Body of pancreas (tissue), 4 donors: ENCODE results near the gene ASPHD2. TPM values are rescaled to one million over a fixed set of nuclear protein-coding genes. Genes with fewer than 3 reads are reported as not detected.

Experiments
- ATAC-seq: fragments of 150-250 bp; one replicate; pipeline ENCODE4 v1.9.1; 2016
- DNase-seq, 4 donors: peaks; one replicate each; pipeline ENCODE4 v3.0.0-alpha.2; 2019
- H3K27ac ChIP-seq, 4 donors: fragments of 200-600 bp; sonication (generic); 1 replicate in 3 of 4; 2 replicates in 1 of 4; pipeline versions ENCODE4 v1.5.1 to v1.6.1; 2016 to 2019; ENCODE audit warnings: mild to moderate bottlenecking in 1 of 4, mixed read lengths in 1 of 4, moderate library complexity in 1 of 4
- H3K27me3 ChIP-seq, 2 donors: fragments of 200-600 bp; sonication (generic); one replicate each; pipeline ENCODE4 v1.6.0; 2016; ENCODE audit warnings: mild to moderate bottlenecking in 1 of 2
- H3K36me3 ChIP-seq, 2 donors: fragments of 200-600 bp; sonication (generic); replicated peaks in 1 of 2; 2 replicates each; pipeline ENCODE4 v1.5.1; 2016; ENCODE audit warnings: low read depth in 2 of 2; ENCODE audit not compliant: insufficient read depth in 1 of 2
- H3K4me1 ChIP-seq: fragments of 200-600 bp; sonication (generic); one replicate; pipeline ENCODE4 v1.6.0; 2016
- H3K4me3 ChIP-seq, 2 donors: fragments of 200-600 bp; sonication (generic); 1 replicate in 1 of 2; 2 replicates in 1 of 2; pipeline ENCODE4 v1.5.1; 2016 to 2019
- H3K9me3 ChIP-seq, 3 donors: fragments of 200-600 bp; sonication (generic); 1 replicate in 2 of 3; 2 replicates in 1 of 3; pipeline ENCODE4 v1.5.1; 2016
- CTCF ChIP-seq, 7 experiments: fragments of 450-650 bp in 4 of 7; fragments of 200-600 bp in 3 of 7; sonication (generic) in 3 of 7; IDR thresholded peaks; one replicate each; pipeline ENCODE4 v1.5.1; 2016 to 2019; ENCODE audit warnings: antibody characterized with exemption in 7 of 7
- POLR2A ChIP-seq, 3 donors: fragments of 450-650 bp; IDR thresholded peaks; one replicate each; pipeline ENCODE4 v1.6.1; 2016; ENCODE audit warnings: antibody characterized with exemption in 3 of 3, mild to moderate bottlenecking in 2 of 3
- WGBS, 2 donors: methylation state at CpG; one replicate each; pipeline ENCODE4 v1.1.5; 2017; 5-methylcytosine and 5-hydroxymethylcytosine counted together
- intact Hi-C: fragments of 100-400 bp; cut with DNase I; formaldehyde crosslinking; loops from one replicate; pipeline ENCODE4 v1.15.1; 2023
- total RNA-seq, 2 donors: library from RNA; depleted of rRNA; stranded (reverse); fragments of >200 nt; gene quantifications; one replicate each; pipeline ENCODE4 v1.1.0, GENCODE V29; 2016

The ASPHD2 gene
- total RNA-seq, 2 donors from 2014 or later: 0.33 to 1.6 TPM

- Histone ChIP-seq H3K9me3 (no peaks in the 10 kb centered on the region), H3K4me1 (no peaks in the 10 kb centered on the region), H3K36me3 (no peaks in the 10 kb centered on the region), H3K27ac (no peak overlapping the region), H3K27me3 (no peaks in the 10 kb centered on the region), H3K4me3 (no peak overlapping the region)
- ATAC-seq (no peak), DNase-seq (no peak)
- intact Hi-C loops: no loop called here
- WGBS, 2 donors: 61 to 65% methylated on average over 3 of the region's 3 CpGs
- TF ChIP-seq CTCF (IDR thresholded peaks at IDR 0.05) (no peak), POLR2A (IDR thresholded peaks at IDR 0.05) (no peak)
Measured at GRCh38 chr22:26389125-26389524, 39.9 kb upstream of the ASPHD2 start.

GRCh38 chr22:26391091-26391490 lies 38.0 kb upstream of the ASPHD2 start:
- Histone ChIP-seq H3K4me3 (no peak overlapping the region), H3K9me3 (no peaks in the 10 kb centered on the region), H3K4me1 (no peaks in the 10 kb centered on the region), H3K27me3 (no peaks in the 10 kb centered on the region), H3K27ac (no peak overlapping the region), H3K36me3 (no peaks in the 10 kb centered on the region)
- DNase-seq (no peak), ATAC-seq (no peak)
- intact Hi-C loops: no loop called here
- 88 to 91% methylated on average over 1 of the region's 1 CpG for WGBS, 2 donors
- no peak for TF ChIP-seq CTCF (IDR thresholded peaks at IDR 0.05)
- no peak for TF ChIP-seq POLR2A (IDR thresholded peaks at IDR 0.05)

- H3K27me3 ChIP-seq: no peaks in the 10 kb centered on the region
- DNase-seq: no peak
- ATAC-seq: no peak
- no peak overlapping the region for H3K4me3 ChIP-seq
- no peaks in the 10 kb centered on the region for H3K9me3 ChIP-seq
- 70 to 79% methylated on average over 2 of the region's 2 CpGs for WGBS, 2 donors
- TF ChIP-seq POLR2A (IDR thresholded peaks at IDR 0.05) (no peak), CTCF (IDR thresholded peaks at IDR 0.05) (no peak)
- H3K36me3 ChIP-seq: no peaks in the 10 kb centered on the region
- intact Hi-C loops: no loop called here
- H3K4me1 ChIP-seq: no peaks in the 10 kb centered on the region
- H3K27ac ChIP-seq: no peak overlapping the region
Measured at GRCh38 chr22:26391623-26392022, 37.4 kb upstream of the ASPHD2 start.

- WGBS, 2 donors: 42 to 52% methylated on average over 2 of the region's 2 CpGs
- Histone ChIP-seq H3K36me3 (no peaks in the 10 kb centered on the region), H3K27me3 (no peaks in the 10 kb centered on the region), H3K27ac (no peak overlapping the region), H3K4me1 (no peaks in the 10 kb centered on the region), H3K9me3 (no peaks in the 10 kb centered on the region), H3K4me3 (no peak overlapping the region)
- ATAC-seq (no peak), DNase-seq (no peak)
- TF ChIP-seq POLR2A (IDR thresholded peaks at IDR 0.05): no peak
- TF ChIP-seq CTCF (IDR thresholded peaks at IDR 0.05): no peak
- intact Hi-C loops: no loop called here
Measured at GRCh38 chr22:26393929-26394328, 35.1 kb upstream of the ASPHD2 start.

GRCh38 chr22:26394777-26395176 lies 34.3 kb upstream of the ASPHD2 start:
- Histone ChIP-seq H3K27ac (no peak overlapping the region), H3K9me3 (no peaks in the 10 kb centered on the region), H3K36me3 (no peaks in the 10 kb centered on the region), H3K4me3 (no peak overlapping the region), H3K27me3 (no peaks in the 10 kb centered on the region), H3K4me1 (no peaks in the 10 kb centered on the region)
- ATAC-seq (no peak), DNase-seq (no peak)
- TF ChIP-seq POLR2A (IDR thresholded peaks at IDR 0.05) (no peak), CTCF (IDR thresholded peaks at IDR 0.05) (no peak)
- intact Hi-C loops: no loop called here
- 10 to 17% methylated on average over 1 of the region's 1 CpG for WGBS, 2 donors
